ENCODE data around the gene TRIM67. TPM values are rescaled to one million over a fixed set of nuclear protein-coding genes. Genes with fewer than 3 reads are reported as not detected.
"Not testable (repeated sequence)": the region's sequence is repeated elsewhere in the genome, so short reads cannot be mapped to it uniquely, and the experiment has no call there.

TRIM67 gene
- total RNA-seq, 3 donors from 2014 or later (not counting 1 experiment from before 2014, with no cell fraction given): not detected

- no peak for TF ChIP-seq CTCF (IDR thresholded peaks at IDR 0.05)
- intact Hi-C loops (cut with micrococcal nuclease): no loop called here
- H3K27me3 ChIP-seq (ENCODE audit: control insufficient read depth, insufficient read depth, low read length): no peaks in the 10 kb centered on the region
- H3K4me3 Mint-ChIP-seq: no peak overlapping the region
- no CpG with 5 or more reads among the region's 1 CpG for WGBS (ENCODE audit: insufficient coverage)
- H3K27ac ChIP-seq (ENCODE audit: low read length): no peak overlapping the region
- H3K36me3 Mint-ChIP-seq: no peaks in the 10 kb centered on the region
- DNase-seq (no peak), ATAC-seq (no peak)
- no peak overlapping the region for H3K4me3 ChIP-seq (ENCODE audit: low read length)
- no peaks in the 10 kb centered on the region for H3K4me1 Mint-ChIP-seq
- peaks cover 17 to 23% of the 10 kb centered on the region in 2 donors for H3K27me3 Mint-ChIP-seq (ENCODE audit: low read depth in 2 of 2)
- no peak overlapping the region for H3K27ac Mint-ChIP-seq
- no peaks in the 10 kb centered on the region for H3K4me1 ChIP-seq (ENCODE audit: control insufficient read depth, insufficient read depth, low read length)
- H3K9me3 Mint-ChIP-seq: peaks cover 0 to 6% of the 10 kb centered on the region in 2 donors
- no peaks in the 10 kb centered on the region for H3K9me3 ChIP-seq (ENCODE audit: control insufficient read depth, insufficient read depth, low read length)
- no peaks in the 10 kb centered on the region for H3K36me3 ChIP-seq (ENCODE audit: control insufficient read depth, insufficient read depth, low read length)
Measured at GRCh38 chr1:231121533-231121932, 40.3 kb upstream of the TRIM67 start.

- H3K36me3 Mint-ChIP-seq: no peaks in the 10 kb centered on the region
- H3K4me1 ChIP-seq (ENCODE audit: control insufficient read depth, insufficient read depth, low read length): no peaks in the 10 kb centered on the region
Measured at GRCh38 chr1:231122143-231122542, 39.7 kb upstream of the TRIM67 start.

GRCh38 chr1:231124746-231125145 is 37.1 kb upstream of the TRIM67 start:
- no peaks in the 10 kb centered on the region for H3K4me1 Mint-ChIP-seq
- TF ChIP-seq CTCF (IDR thresholded peaks at IDR 0.05): no peak
- no peak for DNase-seq
- H3K27ac Mint-ChIP-seq: no peak overlapping the region
- no peaks in the 10 kb centered on the region for H3K9me3 Mint-ChIP-seq
- Histone ChIP-seq H3K9me3 (ENCODE audit: control insufficient read depth, insufficient read depth, low read length) (no peaks in the 10 kb centered on the region), H3K27me3 (ENCODE audit: control insufficient read depth, insufficient read depth, low read length) (no peaks in the 10 kb centered on the region), H3K36me3 (ENCODE audit: control insufficient read depth, insufficient read depth, low read length) (no peaks in the 10 kb centered on the region), H3K4me1 (ENCODE audit: control insufficient read depth, insufficient read depth, low read length) (no peaks in the 10 kb centered on the region), H3K27ac (ENCODE audit: low read length) (no peak overlapping the region), H3K4me3 (ENCODE audit: low read length) (no peak overlapping the region)
- ATAC-seq: no peak
- no peak overlapping the region for H3K4me3 Mint-ChIP-seq
- H3K27me3 Mint-ChIP-seq (ENCODE audit: low read depth in 2 of 2): peaks cover 6 to 7% of the 10 kb centered on the region in 2 donors
- WGBS (ENCODE audit: insufficient coverage): 94% methylated on average over 14 of the region's 14 CpGs
- intact Hi-C loops (cut with micrococcal nuclease): no loop called here
- no peaks in the 10 kb centered on the region for H3K36me3 Mint-ChIP-seq

More at GRCh38 chr1:231122143-231122542, 39.7 kb upstream of the TRIM67 start:
- H3K4me3 ChIP-seq (ENCODE audit: low read length): no peak overlapping the region
- DNase-seq (no peak), ATAC-seq (no peak)
- Mint-ChIP-seq H3K27me3 (ENCODE audit: low read depth in 2 of 2) (peaks cover 19 to 23% of the 10 kb centered on the region in 2 donors), H3K4me3 (no peak overlapping the region), H3K4me1 (no peaks in the 10 kb centered on the region), H3K27ac (no peak overlapping the region), H3K9me3 (peaks cover 0 to 6% of the 10 kb centered on the region in 2 donors)
- H3K9me3 ChIP-seq (ENCODE audit: control insufficient read depth, insufficient read depth, low read length): no peaks in the 10 kb centered on the region
- no peaks in the 10 kb centered on the region for H3K36me3 ChIP-seq (ENCODE audit: control insufficient read depth, insufficient read depth, low read length)
- no peak for TF ChIP-seq CTCF (IDR thresholded peaks at IDR 0.05)
- intact Hi-C loops (cut with micrococcal nuclease): no loop called here
- no peak overlapping the region for H3K27ac ChIP-seq (ENCODE audit: low read length)
- no CpG with 5 or more reads among the region's 2 CpGs for WGBS (ENCODE audit: insufficient coverage)
- H3K27me3 ChIP-seq (ENCODE audit: control insufficient read depth, insufficient read depth, low read length): no peaks in the 10 kb centered on the region

- 73% methylated on average over 9 of the region's 9 CpGs for WGBS (ENCODE audit: insufficient coverage)
- no peak for DNase-seq
- H3K36me3 Mint-ChIP-seq: no peaks in the 10 kb centered on the region
Measured at GRCh38 chr1:231125972-231126580, 35.8 kb upstream of the TRIM67 start.

GRCh38 chr1:231127106-231127505 is 34.8 kb upstream of the TRIM67 start:
- DNase-seq; H3K27me3 Mint-ChIP-seq (ENCODE audit: low read depth in 2 of 2); H3K4me1 Mint-ChIP-seq; H3K4me3 Mint-ChIP-seq; H3K4me1 ChIP-seq (ENCODE audit: control insufficient read depth, insufficient read depth, low read length); ATAC-seq; H3K9me3 Mint-ChIP-seq; H3K9me3 ChIP-seq (ENCODE audit: control insufficient read depth, insufficient read depth, low read length); intact Hi-C loops (cut with micrococcal nuclease); H3K27ac Mint-ChIP-seq; H3K36me3 Mint-ChIP-seq; H3K4me3 ChIP-seq (ENCODE audit: low read length); H3K36me3 ChIP-seq (ENCODE audit: control insufficient read depth, insufficient read depth, low read length); H3K27ac ChIP-seq (ENCODE audit: low read length); H3K27me3 ChIP-seq (ENCODE audit: control insufficient read depth, insufficient read depth, low read length): not testable (repeated sequence)
- 82% methylated on average over 2 of the region's 6 CpGs for WGBS (ENCODE audit: insufficient coverage)

More at GRCh38 chr1:231125972-231126580, 35.8 kb upstream of the TRIM67 start:
- Mint-ChIP-seq H3K4me3 (no peak overlapping the region), H3K27me3 (ENCODE audit: low read depth in 2 of 2) (peaks cover 0 to 7% of the 10 kb centered on the region in 2 donors), H3K9me3 (no peaks in the 10 kb centered on the region), H3K4me1 (no peaks in the 10 kb centered on the region), H3K27ac (no peak overlapping the region)
- no peak for ATAC-seq
- no peaks in the 10 kb centered on the region for H3K27me3 ChIP-seq (ENCODE audit: control insufficient read depth, insufficient read depth, low read length)
- H3K36me3 ChIP-seq (ENCODE audit: control insufficient read depth, insufficient read depth, low read length): no peaks in the 10 kb centered on the region
- no peak for TF ChIP-seq CTCF (IDR thresholded peaks at IDR 0.05)
- no peaks in the 10 kb centered on the region for H3K9me3 ChIP-seq (ENCODE audit: control insufficient read depth, insufficient read depth, low read length)
- H3K4me3 ChIP-seq (ENCODE audit: low read length): no peak overlapping the region
- intact Hi-C loops (cut with micrococcal nuclease): no loop called here
- H3K4me1 ChIP-seq (ENCODE audit: control insufficient read depth, insufficient read depth, low read length): no peaks in the 10 kb centered on the region
- H3K27ac ChIP-seq (ENCODE audit: low read length): no peak overlapping the region

Measured in natural killer cell (primary cell).